ENCODE results near the gene RHOH.
"Not testable (repeated sequence)": the region's sequence is repeated elsewhere in the genome, so short reads cannot be mapped to it uniquely, and the experiment has no call there.

RHOH gene

GRCh38 chr4:40283413-40283812 is 86.6 kb downstream of the RHOH start:
- Histone ChIP-seq H3K9me3 (no peaks in the 10 kb centered on the region), H3K36me3 (no peaks in the 10 kb centered on the region), H3K4me3 (no peak overlapping the region), H3K27ac (no peak overlapping the region), H3K27me3 (peaks cover 0 to 3% of the 10 kb centered on the region in 2 donors), H3K4me1 (no peaks in the 10 kb centered on the region)
- intact Hi-C loops (cut with DNase I; ENCODE audit: low total_unique reads): no loop called here
- DNase-seq: no peak
- TF ChIP-seq CTCF (IDR thresholded peaks at IDR 0.05): no peak

GRCh38 chr4:40283968-40284367 is 87.1 kb downstream of the RHOH start:
- no peak for DNase-seq
- H3K4me1 ChIP-seq: no peaks in the 10 kb centered on the region
- TF ChIP-seq CTCF (IDR thresholded peaks at IDR 0.05): no peak
- H3K27ac ChIP-seq: no peak overlapping the region
- intact Hi-C loops (cut with DNase I; ENCODE audit: low total_unique reads): no loop called here
- no peak overlapping the region for H3K4me3 ChIP-seq
- no peaks in the 10 kb centered on the region for H3K9me3 ChIP-seq
- no peaks in the 10 kb centered on the region for H3K36me3 ChIP-seq
- H3K27me3 ChIP-seq: peaks cover 0 to 3% of the 10 kb centered on the region in 2 donors

- TF ChIP-seq CTCF (IDR thresholded peaks at IDR 0.05): no peak
- Histone ChIP-seq H3K9me3 (no peaks in the 10 kb centered on the region), H3K36me3 (no peaks in the 10 kb centered on the region), H3K4me1 (no peaks in the 10 kb centered on the region), H3K4me3 (no peak overlapping the region), H3K27me3 (peaks cover 0 to 3% of the 10 kb centered on the region in 2 donors), H3K27ac (no peak overlapping the region)
- no peak for DNase-seq
- intact Hi-C loops (cut with DNase I; ENCODE audit: low total_unique reads): no loop called here
Measured at GRCh38 chr4:40285692-40286091, 88.9 kb downstream of the RHOH start.

GRCh38 chr4:40288566-40288965 is 91.7 kb downstream of the RHOH start:
- no peak for DNase-seq
- Histone ChIP-seq H3K4me1 (no peaks in the 10 kb centered on the region), H3K36me3 (no peaks in the 10 kb centered on the region), H3K4me3 (no peak overlapping the region), H3K27me3 (peaks cover 0 to 3% of the 10 kb centered on the region in 2 donors), H3K27ac (no peak overlapping the region), H3K9me3 (no peaks in the 10 kb centered on the region)
- no peak for TF ChIP-seq CTCF (IDR thresholded peaks at IDR 0.05)
- intact Hi-C loops (cut with DNase I; ENCODE audit: low total_unique reads): no loop called here

GRCh38 chr4:40289366-40290188 is 92.7 kb downstream of the RHOH start:
- intact Hi-C loops (cut with DNase I; ENCODE audit: low total_unique reads): no loop called here
- Histone ChIP-seq H3K4me1 (no peaks in the 10 kb centered on the region), H3K4me3 (no peak overlapping the region), H3K36me3 (no peaks in the 10 kb centered on the region), H3K9me3 (no peaks in the 10 kb centered on the region), H3K27ac (no peak overlapping the region), H3K27me3 (peaks cover 0 to 3% of the 10 kb centered on the region in 2 donors)
- no peak for DNase-seq
- no peak for TF ChIP-seq CTCF (IDR thresholded peaks at IDR 0.05)

GRCh38 chr4:40290611-40291186 is 93.9 kb downstream of the RHOH start:
- H3K36me3 ChIP-seq; H3K4me3 ChIP-seq; H3K9me3 ChIP-seq; DNase-seq; intact Hi-C loops (cut with DNase I; ENCODE audit: low total_unique reads); H3K4me1 ChIP-seq; H3K27ac ChIP-seq; H3K27me3 ChIP-seq: not testable (repeated sequence)
